Activated CD4-positive, alpha-beta T cell treated with anti-CD3 and anti-CD28 coated beads, Interleukin-2, amount 10 ng/mL, durations not matched to agents 24 days and 14 days (primary cell): ENCODE data around the gene BLOC1S4. TPM values are rescaled to one million over a fixed set of nuclear protein-coding genes. Genes with fewer than 3 reads are reported as not detected.
A peak's percentile ranks its signal among the peaks of the same experiment; 100 is the strongest.

Source experiments
- DNase-seq: peaks from one replicate; pipeline ENCODE4 v3.0.0; 2022
- H3K27ac Mint-ChIP-seq: one replicate; pipeline ENCODE4 v1.8.0; 2022; ENCODE audit warnings: mild to moderate bottlenecking, mixed read lengths
- H3K27me3 Mint-ChIP-seq: one replicate; pipeline ENCODE4 v1.8.0; 2022; ENCODE audit warnings: mixed read lengths
- H3K36me3 Mint-ChIP-seq: one replicate; pipeline ENCODE4 v1.8.0; 2022; ENCODE audit warnings: low read depth, mild to moderate bottlenecking, mixed read lengths
- H3K4me1 Mint-ChIP-seq: one replicate; pipeline ENCODE4 v1.8.0; 2021; ENCODE audit warnings: mixed read lengths
- H3K4me3 Mint-ChIP-seq: one replicate; pipeline ENCODE4 v1.8.0; 2022; ENCODE audit warnings: mild to moderate bottlenecking, moderate library complexity, mixed read lengths
- H3K9me3 Mint-ChIP-seq: one replicate; pipeline ENCODE4 v1.8.0; 2021; ENCODE audit warnings: mixed read lengths
- intact Hi-C: fragments of 100-400 bp; cut with micrococcal nuclease; formaldehyde crosslinking; loops from one replicate; pipeline ENCODE4 v1.15.1; 2023
- total RNA-seq: library from RNA; stranded (reverse); gene quantifications from 2 replicates; pipeline ENCODE4 v1.2.3, GENCODE V29; 2022

BLOC1S4 gene
- total RNA-seq, 1 donor from 2014 or later: 20.1 TPM

- no peak overlapping the region for H3K4me3 Mint-ChIP-seq
- H3K9me3 Mint-ChIP-seq: no peaks in the 10 kb centered on the region
- no peak overlapping the region for H3K27ac Mint-ChIP-seq
- no peaks in the 10 kb centered on the region for H3K36me3 Mint-ChIP-seq
- no peaks in the 10 kb centered on the region for H3K27me3 Mint-ChIP-seq
- intact Hi-C loops: no loop called here
- DNase-seq: no peak
- peaks cover 6% of the 10 kb centered on the region for H3K4me1 Mint-ChIP-seq
Measured at GRCh38 chr4:6730603-6731317, 14.8 kb downstream of the BLOC1S4 start.

- no peak overlapping the region for H3K27ac Mint-ChIP-seq
- intact Hi-C loops: no loop called here
Measured at GRCh38 chr4:6731318-6731675, 15.3 kb downstream of the BLOC1S4 start.

GRCh38 chr4:6731780-6732179 is 15.8 kb downstream of the BLOC1S4 start:
- H3K36me3 Mint-ChIP-seq: no peaks in the 10 kb centered on the region
- no peaks in the 10 kb centered on the region for H3K9me3 Mint-ChIP-seq
- intact Hi-C loops: no loop called here
- peaks cover 6% of the 10 kb centered on the region for H3K4me1 Mint-ChIP-seq
- no peak overlapping the region for H3K4me3 Mint-ChIP-seq
- no peak for DNase-seq
- peaks cover 2% of the 10 kb centered on the region for H3K27me3 Mint-ChIP-seq
- H3K27ac Mint-ChIP-seq: no peak overlapping the region

More at GRCh38 chr4:6731318-6731675, 15.3 kb downstream of the BLOC1S4 start:
- H3K27me3 Mint-ChIP-seq: no peaks in the 10 kb centered on the region
- DNase-seq: no peak
- H3K4me3 Mint-ChIP-seq: no peak overlapping the region
- peaks cover 6% of the 10 kb centered on the region for H3K4me1 Mint-ChIP-seq
- no peaks in the 10 kb centered on the region for H3K9me3 Mint-ChIP-seq
- no peaks in the 10 kb centered on the region for H3K36me3 Mint-ChIP-seq

- Mint-ChIP-seq H3K36me3 (no peaks in the 10 kb centered on the region), H3K27ac (no peak overlapping the region), H3K9me3 (no peaks in the 10 kb centered on the region), H3K4me3 (no peak overlapping the region), H3K4me1 (peaks cover 6% of the 10 kb centered on the region), H3K27me3 (peaks cover 5% of the 10 kb centered on the region)
- intact Hi-C loops: no loop called here
- no peak for DNase-seq
Measured at GRCh38 chr4:6732441-6733357, 16.7 kb downstream of the BLOC1S4 start.

GRCh38 chr4:6733358-6734164 is 17.6 kb downstream of the BLOC1S4 start:
- H3K27ac Mint-ChIP-seq: no peak overlapping the region
- intact Hi-C loops: no loop called here
- H3K27me3 Mint-ChIP-seq: peaks cover 5% of the 10 kb centered on the region
- H3K4me1 Mint-ChIP-seq: no peaks in the 10 kb centered on the region
- no peaks in the 10 kb centered on the region for H3K36me3 Mint-ChIP-seq
- H3K9me3 Mint-ChIP-seq: no peaks in the 10 kb centered on the region
- H3K4me3 Mint-ChIP-seq: no peak overlapping the region
- no peak for DNase-seq

- Mint-ChIP-seq H3K9me3 (no peaks in the 10 kb centered on the region), H3K4me3 (no peak overlapping the region), H3K27me3 (peaks cover 5% of the 10 kb centered on the region), H3K27ac (no peak overlapping the region), H3K36me3 (no peaks in the 10 kb centered on the region), H3K4me1 (no peaks in the 10 kb centered on the region)
- no peak for DNase-seq
- intact Hi-C loops: no loop called here
Measured at GRCh38 chr4:6734165-6734786, 18.3 kb downstream of the BLOC1S4 start.

- H3K36me3 Mint-ChIP-seq: no peaks in the 10 kb centered on the region
- no peak overlapping the region for H3K27ac Mint-ChIP-seq
- no peak overlapping the region for H3K4me3 Mint-ChIP-seq
- H3K9me3 Mint-ChIP-seq: no peaks in the 10 kb centered on the region
- peaks cover 5% of the 10 kb centered on the region for H3K27me3 Mint-ChIP-seq
- DNase-seq: no peak
- peaks cover 3% of the 10 kb centered on the region for H3K4me1 Mint-ChIP-seq
- intact Hi-C loops: no loop called here
Measured at GRCh38 chr4:6739920-6740319, 23.9 kb downstream of the BLOC1S4 start.

GRCh38 chr4:6740347-6740746 is 24.4 kb downstream of the BLOC1S4 start:
- no peak for DNase-seq
- Mint-ChIP-seq H3K27me3 (peaks cover 5% of the 10 kb centered on the region), H3K27ac (no peak overlapping the region), H3K36me3 (no peaks in the 10 kb centered on the region), H3K4me3 (no peak overlapping the region), H3K4me1 (peaks cover 3% of the 10 kb centered on the region), H3K9me3 (no peaks in the 10 kb centered on the region)
- intact Hi-C loops: no loop called here

- peaks cover under 1% of the 10 kb centered on the region for H3K27me3 Mint-ChIP-seq
- no peak for DNase-seq
- intact Hi-C loops: no loop called here
- H3K36me3 Mint-ChIP-seq: no peaks in the 10 kb centered on the region
- peaks cover 3% of the 10 kb centered on the region for H3K4me1 Mint-ChIP-seq
- H3K4me3 Mint-ChIP-seq: no peak overlapping the region
- H3K9me3 Mint-ChIP-seq: no peaks in the 10 kb centered on the region
- no peak overlapping the region for H3K27ac Mint-ChIP-seq
Measured at GRCh38 chr4:6742507-6742906, 26.5 kb downstream of the BLOC1S4 start.

GRCh38 chr4:6742989-6743388 is 27.0 kb downstream of the BLOC1S4 start:
- intact Hi-C loops: no loop called here
- DNase-seq: no peak
- H3K27ac Mint-ChIP-seq: no peak overlapping the region
- H3K4me3 Mint-ChIP-seq: no peak overlapping the region
- H3K9me3 Mint-ChIP-seq: no peaks in the 10 kb centered on the region
- H3K36me3 Mint-ChIP-seq: no peaks in the 10 kb centered on the region
- H3K4me1 Mint-ChIP-seq: peaks cover 3% of the 10 kb centered on the region
- H3K27me3 Mint-ChIP-seq: no peaks in the 10 kb centered on the region

- H3K27ac Mint-ChIP-seq: no peak overlapping the region
- H3K27me3 Mint-ChIP-seq: no peaks in the 10 kb centered on the region
- H3K36me3 Mint-ChIP-seq: no peaks in the 10 kb centered on the region
- H3K4me3 Mint-ChIP-seq: no peak overlapping the region
- H3K4me1 Mint-ChIP-seq: peaks cover 7% of the 10 kb centered on the region
- DNase-seq: no peak
- H3K9me3 Mint-ChIP-seq: no peaks in the 10 kb centered on the region
- intact Hi-C loops: no loop called here
Measured at GRCh38 chr4:6746721-6747293, 30.8 kb downstream of the BLOC1S4 start.

GRCh38 chr4:6747294-6748051 is 31.5 kb downstream of the BLOC1S4 start:
- no peak overlapping the region for H3K4me3 Mint-ChIP-seq
- H3K4me1 Mint-ChIP-seq: peaks cover 5% of the 10 kb centered on the region
- DNase-seq: no peak
- H3K27me3 Mint-ChIP-seq: no peaks in the 10 kb centered on the region
- no peaks in the 10 kb centered on the region for H3K36me3 Mint-ChIP-seq
- H3K27ac Mint-ChIP-seq: peak overlapping the region; percentile 25
- no peaks in the 10 kb centered on the region for H3K9me3 Mint-ChIP-seq
- intact Hi-C loops: no loop called here

- no peak for DNase-seq
- Mint-ChIP-seq H3K36me3 (no peaks in the 10 kb centered on the region), H3K4me3 (no peak overlapping the region), H3K4me1 (peaks cover 5% of the 10 kb centered on the region), H3K27me3 (no peaks in the 10 kb centered on the region), H3K27ac (no peak overlapping the region), H3K9me3 (no peaks in the 10 kb centered on the region)
- intact Hi-C loops: no loop called here
Measured at GRCh38 chr4:6748286-6748685, 32.3 kb downstream of the BLOC1S4 start.
